Femur (tissue), 1 donor: ENCODE results near the gene IFNG-AS1.

Experiments
- DNase-seq: peaks from one replicate; pipeline ENCODE4 v3.0.0-alpha.2; 2017

Gene IFNG-AS1

GRCh38 chr12:67996347-67996746 is 7.1 kb downstream of the IFNG-AS1 start:
- no peak for DNase-seq

DNA sequence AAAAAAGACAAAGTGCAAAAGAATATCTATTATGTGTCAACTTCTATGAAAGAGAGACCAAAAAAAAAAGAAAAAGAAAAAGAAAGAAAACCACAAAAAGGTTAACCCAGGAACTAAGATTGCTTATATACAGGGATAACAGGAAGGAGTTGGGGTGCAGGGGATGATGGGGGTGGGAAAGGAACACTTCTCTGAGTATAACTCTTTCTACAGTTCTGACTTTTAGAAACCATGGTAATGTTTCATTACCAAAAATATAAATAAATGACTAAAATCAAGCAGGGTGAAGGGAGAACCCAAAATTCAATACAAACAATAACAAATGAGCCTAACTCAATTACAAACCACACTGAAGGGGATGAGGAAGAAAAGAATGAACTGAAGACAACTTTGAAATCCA is 9.1 kb downstream of the IFNG-AS1 start:
- DNase-seq, result no peak

- DNase-seq, result no peak
These were observed 10.0 kb downstream of the IFNG-AS1 start for GRCh38 chr12:67999244-67999643.

- no peak for DNase-seq
These were observed 12.5 kb downstream of the IFNG-AS1 start for GRCh38 chr12:68001486-68002466.

- no peak for DNase-seq
These were observed 14.5 kb downstream of the IFNG-AS1 start for GRCh38 chr12:68003777-68004176.

- DNase-seq, result no peak
These were observed 17.8 kb downstream of the IFNG-AS1 start for GRCh38 chr12:68007033-68007432.

DNA sequence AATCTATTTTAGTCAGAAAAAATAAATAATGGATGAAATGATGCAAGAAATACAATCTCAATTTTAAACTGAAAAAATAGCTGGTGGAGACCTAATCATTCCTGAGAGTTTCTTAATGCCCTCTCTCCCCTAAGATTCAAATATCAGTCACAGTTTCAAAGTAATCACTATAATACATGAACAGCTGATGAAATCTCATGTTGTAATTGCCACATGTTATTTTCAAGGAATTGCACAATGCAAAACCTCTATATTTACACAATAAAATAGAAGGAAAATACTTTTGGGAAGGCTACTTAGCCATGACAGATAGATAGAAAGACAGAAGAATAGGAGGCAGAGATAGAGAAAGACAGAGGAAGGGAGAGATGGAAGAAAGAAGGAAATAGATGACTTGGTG is 18.2 kb downstream of the IFNG-AS1 start:
- DNase-seq, result no peak

DNA sequence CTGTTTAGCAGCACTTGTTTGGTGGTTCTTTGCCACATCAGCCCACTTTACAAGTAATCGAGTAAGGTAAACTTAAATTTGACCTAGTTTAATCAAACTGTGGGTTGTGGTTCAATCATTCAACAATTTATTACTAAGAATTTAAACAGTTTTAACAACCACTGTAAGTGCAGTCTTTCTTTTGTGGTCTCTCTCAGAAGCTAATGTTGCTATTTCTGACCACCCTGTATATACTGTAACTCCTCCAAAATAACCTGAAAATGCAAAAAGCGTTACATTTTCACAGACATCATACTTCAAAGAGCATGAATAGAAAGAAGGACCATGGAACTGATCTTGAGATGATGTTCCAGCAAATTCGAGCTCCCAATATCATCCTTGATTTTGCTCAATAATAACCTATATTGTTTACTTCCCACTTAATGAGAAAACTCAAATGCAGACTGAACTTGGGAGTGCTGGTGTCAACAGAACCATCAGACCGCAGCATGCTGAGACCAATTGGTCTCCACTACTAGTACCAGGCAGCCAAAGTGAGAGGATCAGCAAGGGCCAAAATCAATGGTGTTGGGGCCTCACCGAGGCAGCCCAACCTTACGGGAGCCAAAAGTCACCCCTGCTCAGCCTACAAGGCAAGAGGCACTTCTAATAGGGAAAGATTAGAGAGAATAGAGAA is 22.1 kb downstream of the IFNG-AS1 start:
- DNase-seq, result no peak

GRCh38 chr12:68011882-68012207 is 22.6 kb downstream of the IFNG-AS1 start:
- DNase-seq, result no peak

DNA sequence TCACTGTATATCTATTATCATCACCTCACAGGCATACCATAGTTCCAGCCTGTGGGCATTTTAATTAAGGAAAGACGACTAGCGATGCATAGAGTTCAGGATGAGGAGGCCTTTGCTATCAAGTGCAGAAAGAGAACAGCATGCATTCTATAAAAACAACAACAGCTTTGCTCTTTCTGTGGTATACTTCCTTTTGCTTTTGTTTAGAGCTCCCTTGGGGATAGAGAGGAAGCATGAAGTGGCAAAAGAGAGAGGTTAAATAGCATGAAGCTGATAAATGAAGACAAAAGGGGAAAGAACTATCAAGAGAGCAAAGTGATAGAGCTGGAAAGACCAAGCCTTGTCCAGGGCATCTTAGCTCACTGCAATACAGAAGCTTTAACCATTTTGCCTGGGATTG is 23.5 kb downstream of the IFNG-AS1 start:
- DNase-seq, result no peak

DNA sequence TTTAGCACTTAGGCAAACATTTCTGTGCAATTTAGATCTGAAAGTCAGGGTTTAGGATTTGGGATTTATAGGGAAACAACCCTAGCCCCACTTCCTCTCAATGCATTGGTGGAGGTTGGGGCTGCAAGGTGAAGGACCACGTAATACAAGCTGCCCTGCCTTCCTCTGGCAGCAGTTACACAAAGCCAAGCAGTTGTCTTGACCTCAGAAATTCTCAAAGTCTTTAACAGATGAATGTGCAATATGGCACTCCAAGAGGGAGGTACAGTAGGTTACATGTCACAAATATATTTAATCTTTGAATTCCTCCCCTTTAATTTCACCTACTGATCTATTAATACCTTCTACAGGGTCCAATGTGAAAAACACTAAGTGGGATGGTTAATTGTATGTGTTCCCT is 23.9 kb downstream of the IFNG-AS1 start:
- DNase-seq, result no peak

DNA sequence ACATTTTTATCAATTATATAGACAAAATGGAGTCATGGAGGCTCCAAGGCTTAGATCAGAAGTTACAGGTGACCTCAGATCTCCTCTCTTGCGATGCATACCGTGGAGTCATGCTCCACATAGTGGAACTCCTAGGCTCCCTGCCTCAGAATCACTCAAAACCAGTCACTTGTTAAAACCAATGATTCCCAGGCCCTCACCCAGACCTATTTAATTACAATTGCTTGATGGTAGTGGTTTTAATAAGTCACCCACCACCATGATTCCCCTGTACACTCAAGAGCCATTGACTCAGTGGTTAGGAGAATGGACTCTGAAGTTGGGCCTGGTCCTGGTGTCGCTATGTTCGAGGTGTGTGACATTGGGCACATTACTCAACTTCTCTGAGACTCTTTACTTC is 26.9 kb downstream of the IFNG-AS1 start:
- DNase-seq, result no peak

DNA sequence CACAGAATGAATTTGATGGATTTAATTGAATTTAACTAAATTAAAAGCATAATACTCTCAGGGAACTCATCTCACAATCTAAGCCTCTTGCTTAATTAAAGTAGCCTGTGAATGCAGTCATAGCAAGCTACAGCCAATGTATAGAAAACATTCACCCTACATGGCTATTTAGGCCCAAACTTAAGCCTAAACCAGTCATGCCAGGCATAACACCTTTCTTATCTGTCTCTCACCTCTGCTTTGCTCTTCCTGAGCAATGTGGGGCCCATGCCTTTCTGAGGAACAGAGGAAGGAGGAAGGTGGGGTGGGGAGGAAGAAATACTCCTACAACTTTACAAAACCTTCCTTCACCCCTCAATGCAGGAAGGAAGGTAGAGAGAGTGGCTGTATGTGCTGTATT is 29.1 kb downstream of the IFNG-AS1 start:
- no peak for DNase-seq

DNA sequence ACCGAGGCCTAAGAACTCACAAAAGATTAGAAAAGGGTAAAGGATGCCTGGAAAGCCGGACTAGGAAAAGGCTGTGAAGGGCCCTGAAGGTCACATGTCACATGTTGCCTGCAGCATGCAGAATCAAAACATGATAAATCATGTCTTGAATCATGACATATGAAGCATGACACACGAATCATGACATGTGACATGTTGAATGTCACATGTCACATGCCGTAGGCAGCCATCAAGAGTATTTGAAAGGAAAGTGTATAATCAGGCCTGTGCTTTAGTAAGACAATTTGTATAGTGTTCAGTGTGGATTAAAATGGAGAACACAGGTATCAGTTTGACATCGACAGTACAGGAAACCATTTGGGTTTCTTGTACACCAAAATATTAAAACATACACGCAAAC is 30.8 kb downstream of the IFNG-AS1 start:
- no peak for DNase-seq

- no peak for DNase-seq
These were observed 31.5 kb downstream of the IFNG-AS1 start for GRCh38 chr12:68020699-68021098.

DNA sequence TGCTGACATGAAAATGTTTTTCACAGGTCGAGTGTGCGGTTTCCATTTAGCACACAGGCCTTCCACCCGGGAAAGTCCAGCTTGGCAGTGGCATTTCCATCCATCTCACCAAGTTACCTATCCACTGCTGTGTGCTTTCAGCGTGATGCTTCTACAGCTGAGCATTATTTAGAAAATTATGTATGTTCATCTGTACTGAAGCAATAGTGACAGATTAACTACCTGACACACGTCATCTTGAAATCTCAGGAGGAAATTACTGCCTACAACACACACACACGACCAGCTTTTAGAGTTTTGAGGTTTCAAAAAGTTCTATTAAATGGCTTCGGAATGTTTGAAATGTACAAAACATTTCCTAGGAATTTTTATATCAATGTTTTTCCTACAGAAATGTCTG is 39.4 kb downstream of the IFNG-AS1 start:
- no peak for DNase-seq

DNA sequence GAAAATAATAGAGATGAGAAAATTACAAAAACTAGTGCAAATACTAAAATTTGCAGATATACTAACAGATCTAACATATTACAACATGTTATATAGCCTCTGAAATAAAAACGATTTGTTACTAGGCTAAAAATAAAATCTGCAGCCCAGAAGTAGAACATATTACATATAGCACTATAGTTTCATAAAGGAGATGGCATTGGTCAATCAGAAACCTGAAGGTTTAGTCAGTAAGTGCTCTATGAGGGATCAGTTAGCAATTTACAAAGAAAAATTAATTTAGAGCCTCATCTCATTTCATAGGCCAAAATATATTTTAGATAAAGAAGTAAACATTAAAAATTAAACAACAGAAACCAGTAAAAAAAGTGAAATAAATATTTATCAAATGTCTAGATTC is 41.0 kb downstream of the IFNG-AS1 start:
- DNase-seq, result no peak

GRCh38 chr12:68031174-68031573 is 41.9 kb downstream of the IFNG-AS1 start:
- no peak for DNase-seq

DNA sequence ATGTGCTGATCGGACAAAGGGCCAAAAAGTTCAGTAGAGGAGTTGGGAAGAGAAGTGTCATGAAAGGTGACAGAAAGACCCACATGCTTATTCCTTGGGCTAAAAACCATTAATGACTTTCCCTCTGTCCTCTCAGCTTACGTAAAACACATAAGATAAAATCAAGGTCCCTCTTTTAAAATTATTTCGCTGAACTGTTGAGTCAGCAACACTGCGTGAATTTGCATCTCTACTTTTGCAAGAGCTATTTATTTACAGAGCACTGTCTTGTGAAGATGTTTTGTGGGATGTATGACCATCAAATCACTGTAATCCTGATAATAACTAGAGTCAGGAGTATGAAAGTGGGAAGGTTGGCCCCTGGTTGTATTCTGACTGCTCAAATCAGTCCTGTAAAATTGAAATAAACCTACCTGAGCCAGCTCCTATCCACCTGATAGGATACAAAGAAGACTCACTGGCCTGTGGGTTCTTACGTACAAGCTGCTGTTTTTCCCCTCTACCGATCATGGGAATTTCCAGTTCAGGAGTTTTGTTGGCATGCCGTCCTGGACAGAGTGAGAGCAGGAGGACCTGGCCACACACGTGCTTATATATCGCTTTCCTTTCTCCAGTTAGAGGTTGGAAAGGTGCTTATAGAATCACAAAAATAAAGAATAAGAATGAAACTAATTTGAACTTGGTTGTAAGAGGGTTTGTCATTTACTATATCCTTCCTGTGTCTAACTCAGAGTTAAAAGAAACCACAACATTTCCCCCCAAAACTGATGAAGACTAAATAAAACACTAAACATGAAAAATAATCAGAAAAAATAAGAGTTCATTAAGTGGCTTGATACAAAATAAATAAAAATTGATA is 42.9 kb downstream of the IFNG-AS1 start:
- DNase-seq, result no peak

GRCh38 chr12:68034567-68034966 is 45.3 kb downstream of the IFNG-AS1 start:
- no peak for DNase-seq

GRCh38 chr12:68036642-68037041 is 47.4 kb downstream of the IFNG-AS1 start:
- DNase-seq, result no peak

GRCh38 chr12:68037616-68038255 is 48.5 kb downstream of the IFNG-AS1 start:
- DNase-seq, result no peak

DNA sequence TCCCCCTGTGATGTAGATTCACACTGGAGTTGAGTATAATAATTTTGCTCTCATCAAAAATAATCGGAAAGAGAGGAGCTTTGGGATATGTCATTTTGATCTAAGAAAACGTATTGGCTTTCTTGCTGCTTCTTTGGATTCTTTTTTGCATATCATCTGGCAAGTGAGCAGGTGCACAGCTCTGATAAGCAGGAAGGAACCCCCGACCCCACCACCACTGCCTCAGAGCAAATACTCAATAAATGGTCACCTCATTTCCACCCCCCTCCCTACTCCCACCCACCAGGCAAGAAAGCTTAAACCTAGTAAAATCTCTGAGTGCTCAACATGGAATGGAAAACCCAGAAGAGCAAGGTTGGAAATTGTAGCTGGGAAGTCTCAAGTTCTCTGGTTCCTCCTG is 49.4 kb downstream of the IFNG-AS1 start:
- DNase-seq, result no peak
